Ishikawa (cell line): ENCODE data around the gene ZNF716.

Source experiments
- CEBPB ChIP-seq: IDR thresholded peaks from 2 replicates; pipeline ENCODE4 v1.6.1; 2012
- CREB1 ChIP-seq: IDR thresholded peaks from 2 replicates; pipeline ENCODE4 v1.6.1; 2012; ENCODE audit warnings: low read depth
- EGR1 ChIP-seq: IDR thresholded peaks from 2 replicates; pipeline ENCODE4 v1.6.1; 2012
- EP300 ChIP-seq: IDR thresholded peaks from 2 replicates; pipeline ENCODE4 v1.6.1; 2012; ENCODE audit warnings: borderline replicate concordance
- FOXM1 ChIP-seq: IDR thresholded peaks from 2 replicates; pipeline ENCODE4 v1.6.1; 2012; ENCODE audit warnings: low read depth, borderline replicate concordance
- NFIC ChIP-seq: IDR thresholded peaks from 2 replicates; pipeline ENCODE4 v1.6.1; 2012
- RAD21 ChIP-seq: IDR thresholded peaks from 2 replicates; pipeline ENCODE4 v1.6.1; 2012; ENCODE audit warnings: low read depth
- TAF1 ChIP-seq: IDR thresholded peaks from 2 replicates; pipeline ENCODE4 v1.6.1; 2012; ENCODE audit warnings: low read depth, mild to moderate bottlenecking
- TCF12 ChIP-seq: IDR thresholded peaks from 2 replicates; pipeline ENCODE4 v1.6.1; 2012; ENCODE audit warnings: low read depth
- TEAD4 ChIP-seq: IDR thresholded peaks from 2 replicates; pipeline ENCODE4 v1.6.1; 2012
- YY1 ChIP-seq: IDR thresholded peaks from 2 replicates; pipeline ENCODE4 v1.6.1; 2012; ENCODE audit warnings: low read depth
- ZBTB7A ChIP-seq: IDR thresholded peaks from 2 replicates; pipeline ENCODE4 v1.6.1; 2012; ENCODE audit warnings: low read depth
- TF ChIP-seq, protein P1 (sequence below): IDR thresholded peaks from 2 replicates; pipeline ENCODE4 v1.6.1; 2012
- TF ChIP-seq, protein P2 (sequence below): IDR thresholded peaks from 2 replicates; pipeline ENCODE4 v1.6.1; 2012; ENCODE audit warnings: low read depth, mild to moderate bottlenecking
- TF ChIP-seq, protein P3 (sequence below): IDR thresholded peaks from 2 replicates; pipeline ENCODE4 v1.6.1; 2012

Gene ZNF716

DNA sequence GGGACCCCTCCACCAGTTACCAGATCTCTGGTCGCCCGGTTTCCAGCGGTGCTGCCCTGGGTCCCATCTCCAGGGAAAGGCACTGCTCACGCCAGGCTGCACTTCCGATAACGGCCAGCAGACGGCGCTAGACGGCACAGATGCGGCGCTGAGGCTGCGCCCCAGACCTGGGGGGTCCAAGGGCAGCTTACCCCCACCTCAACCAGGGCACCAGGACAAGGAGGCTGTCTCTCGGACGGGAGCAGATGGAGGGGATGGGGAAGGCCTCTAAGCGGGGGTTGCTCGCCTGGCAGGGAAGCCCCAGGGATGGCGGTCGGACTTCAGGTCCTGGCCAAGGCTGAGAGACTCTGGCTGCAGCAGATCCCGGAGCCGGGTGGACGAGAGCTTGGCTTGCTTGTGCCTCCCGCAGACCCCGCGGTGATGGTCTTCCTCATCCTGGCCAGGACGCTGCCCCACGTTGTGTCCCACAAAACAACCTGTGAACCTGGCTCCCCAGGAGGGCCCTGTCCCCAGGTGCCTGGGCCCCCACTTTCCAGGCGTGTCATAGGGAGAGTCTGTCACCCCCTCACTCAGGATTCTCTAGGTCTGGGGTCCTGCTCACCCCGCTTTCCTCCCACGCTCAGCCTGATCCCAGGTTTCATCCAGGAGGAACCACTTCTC, 23.9 kb upstream of the ZNF716 start:
- TF ChIP-seq, protein P1, sequence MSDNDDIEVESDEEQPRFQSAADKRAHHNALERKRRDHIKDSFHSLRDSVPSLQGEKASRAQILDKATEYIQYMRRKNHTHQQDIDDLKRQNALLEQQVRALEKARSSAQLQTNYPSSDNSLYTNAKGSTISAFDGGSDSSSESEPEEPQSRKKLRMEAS = no peak
- TF ChIP-seq TCF12 (no peak), TEAD4 (no peak), YY1 (no peak), CREB1 (no peak), FOXM1 (no peak), ZBTB7A (no peak), CEBPB (no peak), EGR1 (no peak), TAF1 (no peak)
- TF ChIP-seq, protein P2, sequence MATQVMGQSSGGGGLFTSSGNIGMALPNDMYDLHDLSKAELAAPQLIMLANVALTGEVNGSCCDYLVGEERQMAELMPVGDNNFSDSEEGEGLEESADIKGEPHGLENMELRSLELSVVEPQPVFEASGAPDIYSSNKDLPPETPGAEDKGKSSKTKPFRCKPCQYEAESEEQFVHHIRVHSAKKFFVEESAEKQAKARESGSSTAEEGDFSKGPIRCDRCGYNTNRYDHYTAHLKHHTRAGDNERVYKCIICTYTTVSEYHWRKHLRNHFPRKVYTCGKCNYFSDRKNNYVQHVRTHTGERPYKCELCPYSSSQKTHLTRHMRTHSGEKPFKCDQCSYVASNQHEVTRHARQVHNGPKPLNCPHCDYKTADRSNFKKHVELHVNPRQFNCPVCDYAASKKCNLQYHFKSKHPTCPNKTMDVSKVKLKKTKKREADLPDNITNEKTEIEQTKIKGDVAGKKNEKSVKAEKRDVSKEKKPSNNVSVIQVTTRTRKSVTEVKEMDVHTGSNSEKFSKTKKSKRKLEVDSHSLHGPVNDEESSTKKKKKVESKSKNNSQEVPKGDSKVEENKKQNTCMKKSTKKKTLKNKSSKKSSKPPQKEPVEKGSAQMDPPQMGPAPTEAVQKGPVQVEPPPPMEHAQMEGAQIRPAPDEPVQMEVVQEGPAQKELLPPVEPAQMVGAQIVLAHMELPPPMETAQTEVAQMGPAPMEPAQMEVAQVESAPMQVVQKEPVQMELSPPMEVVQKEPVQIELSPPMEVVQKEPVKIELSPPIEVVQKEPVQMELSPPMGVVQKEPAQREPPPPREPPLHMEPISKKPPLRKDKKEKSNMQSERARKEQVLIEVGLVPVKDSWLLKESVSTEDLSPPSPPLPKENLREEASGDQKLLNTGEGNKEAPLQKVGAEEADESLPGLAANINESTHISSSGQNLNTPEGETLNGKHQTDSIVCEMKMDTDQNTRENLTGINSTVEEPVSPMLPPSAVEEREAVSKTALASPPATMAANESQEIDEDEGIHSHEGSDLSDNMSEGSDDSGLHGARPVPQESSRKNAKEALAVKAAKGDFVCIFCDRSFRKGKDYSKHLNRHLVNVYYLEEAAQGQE = no peak

DNA sequence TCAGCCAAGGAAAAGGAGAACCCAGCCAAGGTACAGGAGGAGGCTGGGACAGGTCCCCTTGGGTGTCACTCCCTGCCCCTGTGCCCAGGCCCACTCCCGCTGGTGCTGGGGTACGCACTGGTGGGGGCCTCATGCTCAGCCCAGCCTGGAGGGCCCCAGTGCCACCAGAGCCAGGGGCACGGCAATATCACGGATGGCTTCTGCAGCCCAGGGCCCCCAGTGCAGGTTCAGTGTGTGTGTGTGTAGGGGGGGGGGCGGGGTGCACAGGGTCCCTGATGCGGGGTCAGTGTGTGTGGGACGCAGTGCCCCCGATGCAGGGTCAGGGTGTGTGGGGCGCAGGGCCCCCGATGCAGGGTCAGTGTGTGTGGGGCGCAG, 23.4 kb upstream of the ZNF716 start:
- TF ChIP-seq ZBTB7A = no peak
- no peak for TF ChIP-seq TCF12
- TF ChIP-seq CREB1 = no peak
- TF ChIP-seq, protein P2 = no peak
- no peak for TF ChIP-seq TEAD4
- no peak for TF ChIP-seq YY1
- TF ChIP-seq EGR1 = no peak
- no peak for TF ChIP-seq CEBPB
- TF ChIP-seq, protein P1 = no peak

DNA sequence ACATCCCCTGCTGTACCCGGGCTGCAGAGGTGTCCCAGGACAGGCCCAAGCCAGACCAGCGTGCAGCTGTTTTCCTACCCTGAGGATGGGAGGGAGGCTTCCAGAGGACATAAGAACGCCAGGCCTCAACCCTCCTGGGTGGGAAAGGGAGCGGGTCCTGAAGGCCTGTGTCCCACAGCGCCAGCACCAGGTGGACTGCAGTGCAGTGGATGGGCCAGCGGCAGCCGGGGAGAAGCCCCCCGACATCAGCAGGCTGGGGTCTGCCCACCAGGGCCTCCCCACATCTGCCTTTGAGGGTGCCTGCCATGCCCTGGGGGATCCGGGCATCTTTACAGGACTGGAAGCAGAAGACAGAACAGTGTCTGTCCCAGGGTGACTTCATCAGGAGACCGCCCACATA, 22.8 kb upstream of the ZNF716 start:
- TF ChIP-seq EGR1 (no peak), NFIC (no peak), TAF1 (no peak), YY1 (no peak), TEAD4 (no peak), CREB1 (no peak), RAD21 (no peak)
- TF ChIP-seq, protein P3, sequence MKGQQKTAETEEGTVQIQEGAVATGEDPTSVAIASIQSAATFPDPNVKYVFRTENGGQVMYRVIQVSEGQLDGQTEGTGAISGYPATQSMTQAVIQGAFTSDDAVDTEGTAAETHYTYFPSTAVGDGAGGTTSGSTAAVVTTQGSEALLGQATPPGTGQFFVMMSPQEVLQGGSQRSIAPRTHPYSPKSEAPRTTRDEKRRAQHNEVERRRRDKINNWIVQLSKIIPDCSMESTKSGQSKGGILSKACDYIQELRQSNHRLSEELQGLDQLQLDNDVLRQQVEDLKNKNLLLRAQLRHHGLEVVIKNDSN = no peak
- TF ChIP-seq, protein P1 = no peak

DNA sequence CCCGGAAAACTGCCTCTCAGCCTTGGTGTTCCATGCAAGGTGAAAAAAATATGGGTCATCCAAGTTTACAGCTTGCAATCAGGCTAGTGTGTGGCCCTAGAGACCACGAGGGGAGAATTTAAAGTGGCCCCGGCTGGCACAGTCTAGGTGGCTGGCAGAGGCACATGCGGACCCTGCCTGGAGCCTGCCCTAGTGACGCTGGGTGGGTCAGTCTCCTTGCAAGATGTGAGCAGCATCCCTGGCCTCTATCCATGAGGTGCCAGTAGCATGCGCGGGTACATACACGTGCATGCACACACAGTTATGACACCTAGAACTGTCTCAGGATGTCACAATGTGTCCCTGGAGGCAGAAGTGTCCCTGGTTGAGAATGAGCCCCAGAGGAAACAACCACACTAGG, 22.4 kb upstream of the ZNF716 start:
- TF ChIP-seq TAF1 (no peak), TEAD4 (no peak), EGR1 (no peak), RAD21 (no peak), TCF12 (no peak), YY1 (no peak), CEBPB (no peak)
- TF ChIP-seq, protein P3 = no peak
- TF ChIP-seq, protein P1 = no peak

DNA sequence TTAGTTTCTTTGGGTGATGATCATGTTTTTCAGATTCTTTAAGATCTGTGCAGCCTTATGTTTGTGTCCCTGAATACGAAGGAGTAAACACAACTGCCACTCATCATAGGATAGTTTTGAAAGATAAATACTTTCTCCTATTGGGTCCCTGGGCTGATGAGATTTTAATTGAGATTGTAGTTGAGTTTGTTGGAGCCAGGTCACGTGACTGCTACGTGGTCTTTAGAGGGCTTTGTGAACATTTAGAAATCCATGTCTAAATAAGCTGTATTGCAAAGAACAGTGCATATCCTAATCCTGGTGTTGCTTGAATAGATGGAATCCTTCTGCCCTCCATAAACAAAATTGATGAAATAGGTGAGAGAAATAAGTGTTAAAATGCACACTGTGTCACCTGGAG, 17.4 kb upstream of the ZNF716 start:
- no peak for TF ChIP-seq EP300
- TF ChIP-seq TEAD4 = no peak
- no peak for TF ChIP-seq CEBPB
- TF ChIP-seq, protein P1 = no peak
- no peak for TF ChIP-seq TCF12
- TF ChIP-seq, protein P3 = no peak
- TF ChIP-seq YY1 = no peak
- TF ChIP-seq EGR1 = no peak
- no peak for TF ChIP-seq ZBTB7A
- TF ChIP-seq CREB1 = no peak
- no peak for TF ChIP-seq NFIC
- TF ChIP-seq TAF1 = no peak
- no peak for TF ChIP-seq FOXM1
- TF ChIP-seq, protein P2 = no peak
- no peak for TF ChIP-seq RAD21
